DOHH2 (cell line): ENCODE data around the gene AMFR.
"Not testable (repeated sequence)": the region's sequence is repeated elsewhere in the genome, so short reads cannot be mapped to it uniquely, and the experiment has no call there.

Source experiments
- H3F3A ChIP-seq: fragments of 200-600 bp; sonication (generic), shearing (Covaris generic); 2 replicates; pipeline ENCODE4 v1.6.0; 2016; ENCODE audit warnings: antibody characterized with exemption, mild to moderate bottlenecking; ENCODE audit not compliant: control insufficient read depth, insufficient read depth
- H3K27ac ChIP-seq: fragments of 200-600 bp; sonication (generic); 2 replicates; pipeline ENCODE4 v1.5.1; 2014; ENCODE audit warnings: low read depth, mild to moderate bottlenecking, low read length, moderate library complexity
- H3K27me3 ChIP-seq: fragments of 200-600 bp; sonication (generic); 2 replicates; pipeline ENCODE4 v1.6.1; 2014; ENCODE audit warnings: mild to moderate bottlenecking, low read length, mixed read lengths; ENCODE audit not compliant: control insufficient read depth
- H3K36me3 ChIP-seq: fragments of 200-600 bp; sonication (generic); 2 replicates; pipeline ENCODE4 v1.6.1; 2014; ENCODE audit warnings: mild to moderate bottlenecking, low read length, moderate library complexity, mixed read lengths; ENCODE audit not compliant: control insufficient read depth
- H3K4me1 ChIP-seq: fragments of 200-600 bp; sonication (generic); 2 replicates; pipeline ENCODE4 v1.6.1; 2014; ENCODE audit warnings: mild to moderate bottlenecking, low read length, mixed read lengths; ENCODE audit not compliant: control insufficient read depth
- H3K4me2 ChIP-seq: fragments of 200-600 bp; sonication (generic); 2 replicates; pipeline ENCODE4 v1.6.0; 2014; ENCODE audit warnings: mild to moderate bottlenecking, low read length, moderate library complexity
- H3K4me3 ChIP-seq: fragments of 200-600 bp; sonication (generic); 2 replicates; pipeline ENCODE4 v1.5.1; 2014; ENCODE audit warnings: mild to moderate bottlenecking, low read length, mixed read lengths
- H3K79me2 ChIP-seq: fragments of 200-600 bp; sonication (generic); 2 replicates; pipeline ENCODE4 v1.6.1; 2014; ENCODE audit warnings: mild to moderate bottlenecking, low read length, mixed read lengths; ENCODE audit not compliant: control insufficient read depth
- H3K9me2 ChIP-seq: fragments of 200-600 bp; sonication (generic); replicated peaks from 2 replicates; pipeline ENCODE4 v1.6.1; 2014; ENCODE audit warnings: mild to moderate bottlenecking, low read length, mixed read lengths; ENCODE audit not compliant: control insufficient read depth
- H3K9me3 ChIP-seq: fragments of 200-600 bp; sonication (generic); 2 replicates; pipeline ENCODE4 v1.6.1; 2014; ENCODE audit warnings: antibody characterized with exemption, low read length, mixed read lengths; ENCODE audit not compliant: control insufficient read depth, insufficient read depth
- H4K20me1 ChIP-seq: fragments of 200-600 bp; sonication (generic); 2 replicates; pipeline ENCODE4 v1.6.0; 2014; ENCODE audit warnings: low read depth, mild to moderate bottlenecking, antibody characterized with exemption, low read length, moderate library complexity; ENCODE audit not compliant: control insufficient read depth, insufficient read depth
- EZH2phosphoT487 ChIP-seq: fragments of 200-600 bp; sonication (generic); IDR thresholded peaks from 2 replicates; pipeline ENCODE4 v1.6.1; 2017; ENCODE audit warnings: borderline replicate concordance, mild to moderate bottlenecking, antibody characterized with exemption, low read length, moderate library complexity, mixed read lengths
- TF ChIP-seq, protein P1 (sequence below): fragments of 200-600 bp; sonication (generic); IDR thresholded peaks from one replicate; pipeline ENCODE4 v1.5.1; 2014; ENCODE audit warnings: antibody characterized with exemption, mild to moderate bottlenecking, low read depth, low read length; ENCODE audit not compliant: poor library complexity, severe bottlenecking

The AMFR gene

GRCh38 chr16:56400458-56400857 lies 24.9 kb downstream of the AMFR start:
- Histone ChIP-seq H3K27me3 (no peaks in the 10 kb centered on the region), H3K9me2 (no peaks in the 10 kb centered on the region), H3K4me2 (no peak overlapping the region), H3K4me3 (no peak overlapping the region), H3F3A (peaks cover 8% of the 10 kb centered on the region), H3K27ac (no peak overlapping the region), H3K79me2 (peaks cover 59% of the 10 kb centered on the region), H3K36me3 (peaks cover 73% of the 10 kb centered on the region), H4K20me1 (0 out of 2 replicates have a peak, but pooled peaks cover 7% of the 10 kb centered on the region), H3K9me3 (no peaks in the 10 kb centered on the region), H3K4me1 (no peaks in the 10 kb centered on the region)
- no peak for TF ChIP-seq EZH2phosphoT487
- TF ChIP-seq, protein P1, sequence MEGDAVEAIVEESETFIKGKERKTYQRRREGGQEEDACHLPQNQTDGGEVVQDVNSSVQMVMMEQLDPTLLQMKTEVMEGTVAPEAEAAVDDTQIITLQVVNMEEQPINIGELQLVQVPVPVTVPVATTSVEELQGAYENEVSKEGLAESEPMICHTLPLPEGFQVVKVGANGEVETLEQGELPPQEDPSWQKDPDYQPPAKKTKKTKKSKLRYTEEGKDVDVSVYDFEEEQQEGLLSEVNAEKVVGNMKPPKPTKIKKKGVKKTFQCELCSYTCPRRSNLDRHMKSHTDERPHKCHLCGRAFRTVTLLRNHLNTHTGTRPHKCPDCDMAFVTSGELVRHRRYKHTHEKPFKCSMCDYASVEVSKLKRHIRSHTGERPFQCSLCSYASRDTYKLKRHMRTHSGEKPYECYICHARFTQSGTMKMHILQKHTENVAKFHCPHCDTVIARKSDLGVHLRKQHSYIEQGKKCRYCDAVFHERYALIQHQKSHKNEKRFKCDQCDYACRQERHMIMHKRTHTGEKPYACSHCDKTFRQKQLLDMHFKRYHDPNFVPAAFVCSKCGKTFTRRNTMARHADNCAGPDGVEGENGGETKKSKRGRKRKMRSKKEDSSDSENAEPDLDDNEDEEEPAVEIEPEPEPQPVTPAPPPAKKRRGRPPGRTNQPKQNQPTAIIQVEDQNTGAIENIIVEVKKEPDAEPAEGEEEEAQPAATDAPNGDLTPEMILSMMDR = no peak

GRCh38 chr16:56399486-56399885 lies 25.9 kb downstream of the AMFR start:
- Histone ChIP-seq H3K9me3 (no peaks in the 10 kb centered on the region), H4K20me1 (0 out of 2 replicates have a peak, but pooled peaks cover 4% of the 10 kb centered on the region), H3K36me3 (peaks cover 63% of the 10 kb centered on the region), H3K27me3 (no peaks in the 10 kb centered on the region), H3F3A (peaks cover 8% of the 10 kb centered on the region), H3K4me2 (no peak overlapping the region), H3K9me2 (no peaks in the 10 kb centered on the region), H3K27ac (no peak overlapping the region), H3K4me1 (no peaks in the 10 kb centered on the region), H3K79me2 (peaks cover 55% of the 10 kb centered on the region), H3K4me3 (no peak overlapping the region)
- no peak for TF ChIP-seq EZH2phosphoT487
- TF ChIP-seq, protein P1 = no peak

GRCh38 chr16:56399047-56399446 lies 26.3 kb downstream of the AMFR start:
- Histone ChIP-seq H3K9me3 (no peaks in the 10 kb centered on the region), H4K20me1 (no peaks in the 10 kb centered on the region), H3K27ac (no peak overlapping the region), H3K27me3 (no peaks in the 10 kb centered on the region), H3F3A (peaks cover 8% of the 10 kb centered on the region), H3K36me3 (peaks cover 59% of the 10 kb centered on the region), H3K9me2 (no peaks in the 10 kb centered on the region), H3K4me2 (no peak overlapping the region), H3K79me2 (peaks cover 52% of the 10 kb centered on the region), H3K4me3 (no peak overlapping the region), H3K4me1 (no peaks in the 10 kb centered on the region)
- TF ChIP-seq, protein P1 = no peak
- TF ChIP-seq EZH2phosphoT487 = no peak

GRCh38 chr16:56396724-56397123 lies 28.6 kb downstream of the AMFR start:
- Histone ChIP-seq H3K79me2 (peaks cover 43% of the 10 kb centered on the region), H3K36me3 (peaks cover 39% of the 10 kb centered on the region)
- H3K27ac ChIP-seq, H3K4me3 ChIP-seq, H3K4me1 ChIP-seq, H4K20me1 ChIP-seq, H3K4me2 ChIP-seq, H3K27me3 ChIP-seq, H3K9me3 ChIP-seq, H3K9me2 ChIP-seq, H3F3A ChIP-seq: not testable (repeated sequence)
